K562 (cell line): Measurements from ENCODE around the gene ZNF146. TPM values are rescaled to one million over a fixed set of nuclear protein-coding genes. Genes with fewer than 3 reads are reported as not detected.
"Not testable (repeated sequence)": the region's sequence is repeated elsewhere in the genome, so short reads cannot be mapped to it uniquely, and the experiment has no call there.

Experiments
- ATAC-seq: fragments of 200-7000 bp; cut with Tn5 transposase; 3 replicates; pipeline ENCODE4 v1.9.1; 2020; ENCODE audit warnings: moderate library complexity
- BruUV-seq: library from RNA; stranded (reverse); fragments of 400-500 nt; replicated peaks from 2 replicates; lab custom pipeline; 2021; lab: Mats Ljungman, UMichigan
- CTCF ChIA-PET: fragments of 300-600 bp; formaldehyde crosslinking; extraction: SDS; loops from one replicate; lab custom pipeline; 2021; ENCODE audit warnings: low intra/inter-chr PET ratio; lab: Yijun Ruan, JAX
- POLR2A ChIA-PET: fragments of 300-600, 350-650 bp; sonication (Branson Sonifier 250); formaldehyde crosslinking; extraction: SDS; loops from one replicate; lab custom pipeline; 2021; ENCODE audit warnings: antibody characterized with exemption, inconsistent platforms; lab: Yijun Ruan, JAX
- DNase-seq, 4 experiments: peaks; one replicate each; pipeline versions ENCODE4 v3.0.0 to v3.0.0-alpha.2; 2011 to 2018; ENCODE audit warnings: low spot score in 3 of 4, mixed read lengths in 3 of 4; ENCODE audit errors: extremely low read depth in 1 of 4
- FAIRE-seq: peaks from 2 replicates; lab custom pipeline; 2011; peaks lifted over from hg19 to GRCh38; lab: Jason Lieb, UNC
- H2AFZ ChIP-seq: 2 replicates; pipeline ENCODE4 v1.6.0; 2011; ENCODE audit warnings: low read depth, low read length, control low read depth, inconsistent platforms
- H3K27ac ChIP-seq: fragments of 200-600 bp; 3 replicates; pipeline ENCODE4 v1.8.0; 2011; ENCODE audit warnings: low read depth, mild to moderate bottlenecking, control low read depth, inconsistent platforms, low read length, moderate library complexity, mixed read lengths; ENCODE audit errors: extremely low read depth
- H3K27me3 ChIP-seq, 2 experiments: fragments of 300-600 bp in 1 of 2; 2 replicates in 1 of 2; 3 replicates in 1 of 2; pipeline versions ENCODE4 v1.6.0 to v1.8.0; 2011; ENCODE audit warnings: inconsistent platforms in 2 of 2, low read length in 2 of 2, mild to moderate bottlenecking in 1 of 2, mixed read lengths in 1 of 2, moderate library complexity in 1 of 2; ENCODE audit not compliant: control insufficient read depth in 2 of 2, insufficient read depth in 2 of 2
- H3K36me3 ChIP-seq: fragments of 300-600 bp; 3 replicates; pipeline ENCODE4 v1.8.0; 2011; ENCODE audit warnings: mild to moderate bottlenecking, low read length, inconsistent platforms; ENCODE audit not compliant: control insufficient read depth, insufficient read depth
- H3K4me1 ChIP-seq, 2 experiments: fragments of 200-600 bp in 1 of 2; replicated peaks in 1 of 2; 2 replicates in 1 of 2; 3 replicates in 1 of 2; pipeline versions ENCODE4 v1.5.1 to v1.8.0; 2011; ENCODE audit warnings: inconsistent platforms in 2 of 2, low read length in 2 of 2, mild to moderate bottlenecking in 1 of 2, mixed read lengths in 1 of 2, moderate library complexity in 1 of 2; ENCODE audit not compliant: control insufficient read depth in 2 of 2, insufficient read depth in 2 of 2
- H3K4me2 ChIP-seq: 2 replicates; pipeline ENCODE4 v1.6.1; 2011; ENCODE audit warnings: low read length, control low read depth, inconsistent platforms, mixed read lengths; ENCODE audit not compliant: insufficient read depth
- H3K4me3 ChIP-seq: fragments of 200-600 bp; sonication (generic), shearing (Covaris generic); 2 replicates; pipeline ENCODE4 v1.5.1; 2016; ENCODE audit warnings: control low read depth, inconsistent platforms
- H3K79me2 ChIP-seq: fragments of 200-600 bp; 3 replicates; pipeline ENCODE4 v1.8.0; 2011; ENCODE audit warnings: low read length, inconsistent platforms; ENCODE audit not compliant: control insufficient read depth, insufficient read depth
- H3K9ac ChIP-seq, 2 experiments: 2 replicates each; pipeline versions ENCODE4 v1.6.0 to v1.6.1; 2011; ENCODE audit warnings: low read depth in 2 of 2, low read length in 2 of 2, control low read depth in 1 of 2, inconsistent platforms in 1 of 2, mild to moderate bottlenecking in 1 of 2, mixed read lengths in 1 of 2; ENCODE audit not compliant: insufficient read depth in 1 of 2
- H3K9me1 ChIP-seq: one replicate; pipeline ENCODE4 v1.6.0; 2011; ENCODE audit warnings: inconsistent platforms, mild to moderate bottlenecking, low read length, moderate library complexity; ENCODE audit not compliant: control insufficient read depth, insufficient read depth
- H3K9me3 ChIP-seq: replicated peaks from 2 replicates; pipeline ENCODE4 v1.5.1; 2011; ENCODE audit warnings: low read depth, low read length, inconsistent platforms; ENCODE audit not compliant: control insufficient read depth, insufficient read depth
- H4K20me1 ChIP-seq: replicated peaks from 2 replicates; pipeline ENCODE4 v1.6.1; 2011; ENCODE audit warnings: low read length, inconsistent platforms, mixed read lengths; ENCODE audit not compliant: control insufficient read depth, insufficient read depth
- CHD1 ChIP-seq: fragments of 200-600 bp; sonication (generic); IDR thresholded peaks from one replicate; pipeline ENCODE4 v1.6.1; 2012; ENCODE audit warnings: mild to moderate bottlenecking, moderate library complexity, low read length, inconsistent platforms
- ETV6 ChIP-seq, 3 experiments: fragments of 150-350 bp in 1 of 3; sonication (generic) in 1 of 3; formaldehyde crosslinking in 1 of 3; IDR thresholded peaks; 2 replicates each; pipeline versions ENCODE4 v1.6.1 to v1.8.0; 2014 to 2022; ENCODE audit warnings: borderline replicate concordance in 2 of 3, low read depth in 2 of 3, antibody characterized with exemption in 1 of 3, low read length in 1 of 3, mild to moderate bottlenecking in 1 of 3, missing genetic modification reagents in 1 of 3
- FOSL1 ChIP-seq: fragments of 200-800 bp; sonication (Bioruptor generic); conservative IDR thresholded peaks from 2 replicates; pipeline ENCODE4 v1.6.1; 2016; ENCODE audit warnings: missing genetic modification characterization, missing compliant biosample characterization
- HNRNPK ChIP-seq: fragments of 200-400 bp; formaldehyde crosslinking; IDR thresholded peaks from one replicate; pipeline ENCODE4 v1.6.1; 2018; ENCODE audit warnings: mild to moderate bottlenecking, low read depth, low read length; ENCODE audit not compliant: poor library complexity, severe bottlenecking
- NUFIP1 ChIP-seq: fragments of 450-650 bp; IDR thresholded peaks from 2 replicates; pipeline ENCODE4 v1.6.1; 2018; ENCODE audit not compliant: partially characterized antibody
- TEAD4 ChIP-seq, 2 experiments: sonication (generic) in 1 of 2; formaldehyde crosslinking in 1 of 2; IDR thresholded peaks; 2 replicates each; pipeline versions ENCODE4 v1.6.1 to v1.8.0; 2012 to 2022; ENCODE audit warnings: borderline replicate concordance in 1 of 2, inconsistent platforms in 1 of 2, low read length in 1 of 2, mild to moderate bottlenecking in 1 of 2, missing genetic modification reagents in 1 of 2
- ZNF445 ChIP-seq: fragments of 250-450 bp; sonication (Bioruptor Pico); IDR thresholded peaks from 2 replicates; pipeline ENCODE4 v1.4.0; 2020; ENCODE audit warnings: low read depth, mild to moderate bottlenecking, moderate library complexity
- ZNF76 ChIP-seq: fragments of 250-450 bp; sonication (Bioruptor Pico); IDR thresholded peaks from 2 replicates; pipeline ENCODE4 v1.4.0; 2020; ENCODE audit warnings: mild to moderate bottlenecking, moderate library complexity, borderline replicate concordance
- ZNF830 ChIP-seq: fragments of 250-450 bp; sonication (Bioruptor Pico); IDR thresholded peaks from 2 replicates; pipeline ENCODE4 v1.5.0; 2021; ENCODE audit warnings: mild to moderate bottlenecking
- WGBS: fragments of 100-300 bp; shearing (Covaris generic); methylation state at CpG from one replicate; pipeline ENCODE4 v1.1.6; 2016; ENCODE audit warnings: low coverage, mixed read lengths; ENCODE audit not compliant: insufficient coverage; ENCODE audit errors: missing lambda C conversion rate; 5-methylcytosine and 5-hydroxymethylcytosine counted together
- in situ Hi-C: fragments of 300-500 bp; cut with MboI; formaldehyde crosslinking; loops from 4 replicates; pipeline ENCODE4 v1.15.0; 2018; ENCODE audit warnings: inconsistent platforms, mixed read lengths
- intact Hi-C: fragments of 100-400 bp; cut with micrococcal nuclease; formaldehyde crosslinking; loops from 2 replicates; pipeline ENCODE4 v1.14.2; 2022
- polyA plus RNA-seq, 8 experiments: library from polyadenylated mRNA; depleted of rRNA in 4 of 8; stranded (reverse) in 5 of 8; unstranded in 3 of 8; fragments of >200 nt; fragmentation: Nextera tagmentation in 2 of 8; fragmentation: Illumina TruSeq in 1 of 8; extraction: Ambion mirVana in 2 of 8; extraction: Trizol in 1 of 8; gene quantifications; 2 replicates each; pipeline versions ENCODE4 v1.2.1 to v1.2.3, GENCODE V29; 2011 to 2014; ENCODE audit warnings: inconsistent platforms in 1 of 8, missing spikeins in 1 of 8
- total RNA-seq, 7 experiments: library from RNA; depleted of rRNA in 6 of 7; stranded (reverse); fragments of >200 nt in 6 of 7; fragmentation: Illumina TruSeq in 2 of 7; extraction: Trizol in 2 of 7; gene quantifications; 2 replicates each; pipeline versions ENCODE4 v1.2.1 to v1.2.3, GENCODE V29; 2011 to 2021; ENCODE audit warnings: low replicate concordance in 1 of 7
- TF ChIP-seq, protein P1 (sequence below), 3 experiments: fragments of 200-800 bp in 1 of 3; fragments of 250-450 bp in 1 of 3; fragments of 450-650 bp in 1 of 3; sonication (Bioruptor Pico) in 1 of 3; sonication (Bioruptor generic) in 1 of 3; formaldehyde crosslinking in 1 of 3; IDR thresholded peaks; 2 replicates each; pipeline versions ENCODE4 v1.6.1 to v1.8.0; 2016 to 2022; ENCODE audit warnings: mild to moderate bottlenecking in 2 of 3, missing genetic modification characterization in 2 of 3, missing compliant biosample characterization in 1 of 3, moderate library complexity in 1 of 3

Gene ZNF146
- total and polyA plus RNA-seq, 9 of the 15 experiments (the other 6 are each of a cell fraction or from before 2014, with no cell fraction given): 36.2 to 195 (median 116) TPM

DNA sequence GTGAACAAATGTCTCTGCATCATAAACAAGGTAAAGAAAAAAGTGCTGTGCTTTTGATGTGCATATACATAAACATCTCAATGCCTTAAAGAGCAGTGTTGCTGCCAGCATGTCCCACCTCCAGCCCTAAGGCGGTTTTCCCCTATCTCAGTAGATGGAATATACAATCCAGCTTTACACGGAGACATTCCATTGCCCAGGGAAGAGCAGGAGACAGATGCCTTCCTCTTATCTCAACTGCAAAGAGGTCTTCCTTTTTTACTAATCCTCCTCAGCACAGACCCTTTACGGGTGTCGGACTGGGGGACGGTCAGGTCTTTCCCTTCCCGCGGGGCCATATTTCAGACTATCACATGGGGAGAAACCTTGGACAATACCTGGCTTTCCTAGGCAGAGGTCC lies 18.7 kb downstream of the ZNF146 start:
- FAIRE-seq, in situ Hi-C loops, H3K4me2 ChIP-seq, ATAC-seq, H3K27ac ChIP-seq, H3K27me3 ChIP-seq, H3K9me1 ChIP-seq, BruUV-seq, CTCF ChIA-PET, H4K20me1 ChIP-seq, POLR2A ChIA-PET, H3K4me3 ChIP-seq, H3K4me1 ChIP-seq, H3K9ac ChIP-seq, DNase-seq, intact Hi-C loops, H2AFZ ChIP-seq: not testable (repeated sequence)
- Histone ChIP-seq H3K36me3 (peaks cover 96% of the 10 kb centered on the region), H3K79me2 (peaks cover 16% of the 10 kb centered on the region; the same call in 2 of the 3 replicates), H3K9me3 (peaks cover 27% of the 10 kb centered on the region)
- WGBS: 79% methylated on average over 2 of the region's 7 CpGs

DNA sequence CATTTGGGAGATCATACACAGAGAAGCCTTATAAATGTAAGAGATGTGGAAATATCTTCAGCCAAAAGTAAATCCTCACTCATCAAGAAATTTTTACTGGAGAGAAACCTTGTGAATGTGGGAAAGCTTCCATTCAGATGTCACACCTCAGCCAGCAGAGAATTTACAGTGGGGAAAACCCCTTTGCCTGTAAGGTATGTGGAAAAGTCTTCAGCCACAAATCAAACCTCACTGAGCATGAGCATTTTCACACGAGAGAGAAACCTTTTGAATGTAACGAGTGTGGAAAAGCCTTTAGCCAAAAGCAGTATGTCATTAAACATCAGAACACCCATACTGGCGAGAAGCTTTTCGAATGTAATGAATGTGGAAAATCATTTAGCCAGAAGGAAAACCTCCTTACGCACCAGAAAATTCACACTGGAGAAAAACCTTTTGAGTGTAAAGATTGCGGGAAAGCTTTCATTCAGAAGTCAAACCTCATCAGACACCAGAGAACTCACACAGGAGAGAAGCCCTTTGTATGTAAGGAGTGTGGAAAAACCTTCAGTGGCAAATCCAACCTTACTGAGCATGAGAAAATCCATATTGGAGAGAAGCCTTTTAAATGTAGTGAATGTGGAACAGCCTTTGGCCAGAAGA lies 21.5 kb downstream of the ZNF146 start:
- FAIRE-seq (no peak), ATAC-seq (no peak), DNase-seq (no peak)
- POLR2A ChIA-PET: interaction anchor here (0.6 to 0.9 kb wide), 2 partner anchors 20 to 1143 kb away, joined by 4 to 5 read pairs; no protein-coding TSS in a partner anchor
- WGBS: 94% methylated on average over 6 of the region's 6 CpGs
- Histone ChIP-seq H4K20me1 (no peaks in the 10 kb centered on the region), H3K4me3 (no peak overlapping the region), H3K9ac (no peak overlapping the region), H3K79me2 (no peaks in the 10 kb centered on the region; the same call in 2 of the 3 replicates), H3K9me1 (no peaks in the 10 kb centered on the region), H3K27me3 (no peaks in the 10 kb centered on the region), H3K36me3 (peaks cover 70% of the 10 kb centered on the region), H3K4me1 (no peaks in the 10 kb centered on the region), H3K9me3 (peaks cover 19% of the 10 kb centered on the region), H3K4me2 (no peak overlapping the region), H2AFZ (no peak overlapping the region), H3K27ac (no peak overlapping the region)
- intact Hi-C loops: no loop called here
- CTCF ChIA-PET: no interaction called here
- in situ Hi-C loops: no loop called here
- BruUV-seq: no TSS peak
- TF ChIP-seq ZNF76 (CRISPR knock-in tag) (no peak), NUFIP1 (no peak), HNRNPK (no peak), TEAD4 (IDR thresholded peaks at IDR 0.05; ENCODE audit: low read length) (no peak; the same call in 1 of the 2 replicates), TEAD4 (CRISPR knock-in tag; IDR thresholded peaks at IDR 0.05; ENCODE audit: borderline replicate concordance) (no peak), ZNF830 (CRISPR knock-in tag) (no peak), ETV6 (IDR thresholded peaks at IDR 0.05; ENCODE audit: borderline replicate concordance in 1 of 2, low read depth in 2 of 2, low read length in 1 of 2) (no peak), ETV6 (CRISPR knock-in tag; IDR thresholded peaks at IDR 0.05; ENCODE audit: borderline replicate concordance) (no peak), FOSL1 (tag) (no peak), CHD1 (no peak), ZNF445 (CRISPR knock-in tag) (no peak)
- TF ChIP-seq, protein P1, sequence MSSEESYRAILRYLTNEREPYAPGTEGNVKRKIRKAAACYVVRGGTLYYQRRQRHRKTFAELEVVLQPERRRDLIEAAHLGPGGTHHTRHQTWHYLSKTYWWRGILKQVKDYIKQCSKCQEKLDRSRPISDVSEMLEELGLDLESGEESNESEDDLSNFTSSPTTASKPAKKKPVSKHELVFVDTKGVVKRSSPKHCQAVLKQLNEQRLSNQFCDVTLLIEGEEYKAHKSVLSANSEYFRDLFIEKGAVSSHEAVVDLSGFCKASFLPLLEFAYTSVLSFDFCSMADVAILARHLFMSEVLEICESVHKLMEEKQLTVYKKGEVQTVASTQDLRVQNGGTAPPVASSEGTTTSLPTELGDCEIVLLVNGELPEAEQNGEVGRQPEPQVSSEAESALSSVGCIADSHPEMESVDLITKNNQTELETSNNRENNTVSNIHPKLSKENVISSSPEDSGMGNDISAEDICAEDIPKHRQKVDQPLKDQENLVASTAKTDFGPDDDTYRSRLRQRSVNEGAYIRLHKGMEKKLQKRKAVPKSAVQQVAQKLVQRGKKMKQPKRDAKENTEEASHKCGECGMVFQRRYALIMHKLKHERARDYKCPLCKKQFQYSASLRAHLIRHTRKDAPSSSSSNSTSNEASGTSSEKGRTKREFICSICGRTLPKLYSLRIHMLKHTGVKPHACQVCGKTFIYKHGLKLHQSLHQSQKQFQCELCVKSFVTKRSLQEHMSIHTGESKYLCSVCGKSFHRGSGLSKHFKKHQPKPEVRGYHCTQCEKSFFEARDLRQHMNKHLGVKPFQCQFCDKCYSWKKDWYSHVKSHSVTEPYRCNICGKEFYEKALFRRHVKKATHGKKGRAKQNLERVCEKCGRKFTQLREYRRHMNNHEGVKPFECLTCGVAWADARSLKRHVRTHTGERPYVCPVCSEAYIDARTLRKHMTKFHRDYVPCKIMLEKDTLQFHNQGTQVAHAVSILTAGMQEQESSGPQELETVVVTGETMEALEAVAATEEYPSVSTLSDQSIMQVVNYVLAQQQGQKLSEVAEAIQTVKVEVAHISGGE (CRISPR knock-in tag; IDR thresholded peaks at IDR 0.05): no peak
